ENCODE measurements around the gene HPCAL1.

The HPCAL1 gene

DNA sequence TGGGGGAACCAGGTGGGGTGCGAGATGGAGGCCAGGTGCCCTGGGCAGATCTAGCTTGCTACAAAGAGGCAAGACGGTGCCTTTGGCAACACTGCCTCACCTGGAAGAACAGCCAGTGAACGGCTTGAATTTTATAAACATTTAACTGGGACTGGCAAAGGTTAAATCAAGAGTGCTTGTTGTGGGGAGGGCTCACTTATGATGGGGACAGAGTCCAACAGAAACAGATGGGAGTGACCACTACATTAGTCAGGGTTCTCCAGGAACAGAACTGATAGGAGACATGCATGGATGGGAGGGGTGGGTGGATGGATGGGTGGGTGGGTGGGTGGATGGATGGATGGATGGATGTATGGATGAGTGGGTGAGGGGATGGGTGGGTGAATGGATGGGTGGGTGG is 126.2 kb downstream of the HPCAL1 start:
- TF ChIP-seq, protein P1, sequence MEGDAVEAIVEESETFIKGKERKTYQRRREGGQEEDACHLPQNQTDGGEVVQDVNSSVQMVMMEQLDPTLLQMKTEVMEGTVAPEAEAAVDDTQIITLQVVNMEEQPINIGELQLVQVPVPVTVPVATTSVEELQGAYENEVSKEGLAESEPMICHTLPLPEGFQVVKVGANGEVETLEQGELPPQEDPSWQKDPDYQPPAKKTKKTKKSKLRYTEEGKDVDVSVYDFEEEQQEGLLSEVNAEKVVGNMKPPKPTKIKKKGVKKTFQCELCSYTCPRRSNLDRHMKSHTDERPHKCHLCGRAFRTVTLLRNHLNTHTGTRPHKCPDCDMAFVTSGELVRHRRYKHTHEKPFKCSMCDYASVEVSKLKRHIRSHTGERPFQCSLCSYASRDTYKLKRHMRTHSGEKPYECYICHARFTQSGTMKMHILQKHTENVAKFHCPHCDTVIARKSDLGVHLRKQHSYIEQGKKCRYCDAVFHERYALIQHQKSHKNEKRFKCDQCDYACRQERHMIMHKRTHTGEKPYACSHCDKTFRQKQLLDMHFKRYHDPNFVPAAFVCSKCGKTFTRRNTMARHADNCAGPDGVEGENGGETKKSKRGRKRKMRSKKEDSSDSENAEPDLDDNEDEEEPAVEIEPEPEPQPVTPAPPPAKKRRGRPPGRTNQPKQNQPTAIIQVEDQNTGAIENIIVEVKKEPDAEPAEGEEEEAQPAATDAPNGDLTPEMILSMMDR (conservative IDR thresholded peaks at IDR 0.05) = no peak
- peak overlapping the region; percentile 86 for H3K27ac ChIP-seq

DNA sequence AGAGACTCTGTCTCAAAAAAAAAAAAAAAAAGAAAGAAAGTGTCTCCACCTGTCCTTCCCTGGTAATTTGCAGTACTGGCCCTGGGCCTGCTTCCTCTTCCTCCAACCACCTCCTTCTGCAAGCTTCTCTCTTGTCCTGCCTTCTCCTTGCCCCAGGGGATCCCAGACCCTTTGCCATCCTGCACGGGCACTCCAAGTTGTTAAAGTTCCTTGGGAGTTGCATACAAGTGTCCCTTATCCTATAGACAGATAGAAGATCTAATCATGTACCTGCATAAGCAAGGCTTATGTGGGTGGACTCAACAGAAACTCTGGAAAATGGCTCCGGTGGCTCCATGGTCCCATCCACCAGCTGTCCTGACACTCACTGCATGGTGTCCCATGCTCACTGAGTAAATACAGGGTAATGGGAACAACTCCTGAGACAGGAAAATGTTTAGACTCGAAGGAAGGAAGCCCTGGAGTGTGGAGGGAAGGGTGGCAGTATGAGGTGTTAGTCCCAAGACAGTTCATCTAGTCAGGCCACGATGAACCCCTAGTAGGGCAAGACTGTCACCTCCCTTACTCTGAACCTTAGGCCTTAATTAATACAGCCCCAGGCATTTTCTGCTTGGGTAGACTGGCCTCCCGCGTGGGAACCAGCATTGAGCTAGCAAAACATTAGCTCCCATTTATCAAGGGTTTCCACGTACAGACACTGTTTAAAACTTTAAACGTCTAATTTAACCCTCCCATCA is 128.3 kb downstream of the HPCAL1 start:
- TF ChIP-seq, protein P1 (conservative IDR thresholded peaks at IDR 0.05) = no peak
- no peak overlapping the region for H3K27ac ChIP-seq

DNA sequence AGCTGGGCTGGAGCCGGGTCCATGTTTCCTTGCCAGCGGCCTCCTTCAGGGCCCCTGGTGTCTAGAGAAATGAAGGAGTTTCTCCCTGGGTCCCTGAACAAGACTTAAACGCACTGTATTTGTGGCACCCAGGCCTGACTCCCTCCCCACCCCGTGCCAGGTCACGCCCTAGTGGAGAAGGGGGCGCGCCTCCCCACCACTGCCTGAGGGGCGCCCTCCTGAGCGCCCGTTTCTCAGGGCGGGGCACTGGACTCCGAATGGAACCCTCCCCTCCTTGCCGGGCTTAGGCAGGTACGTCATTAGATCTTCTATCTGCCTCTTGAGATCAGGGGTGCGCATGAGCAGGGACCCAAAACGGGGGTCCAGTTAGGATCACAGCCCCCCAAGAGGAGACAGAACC is 129.1 kb downstream of the HPCAL1 start:
- H3K27ac ChIP-seq = no peak overlapping the region
- TF ChIP-seq, protein P1 (conservative IDR thresholded peaks at IDR 0.05) = no peak

DNA sequence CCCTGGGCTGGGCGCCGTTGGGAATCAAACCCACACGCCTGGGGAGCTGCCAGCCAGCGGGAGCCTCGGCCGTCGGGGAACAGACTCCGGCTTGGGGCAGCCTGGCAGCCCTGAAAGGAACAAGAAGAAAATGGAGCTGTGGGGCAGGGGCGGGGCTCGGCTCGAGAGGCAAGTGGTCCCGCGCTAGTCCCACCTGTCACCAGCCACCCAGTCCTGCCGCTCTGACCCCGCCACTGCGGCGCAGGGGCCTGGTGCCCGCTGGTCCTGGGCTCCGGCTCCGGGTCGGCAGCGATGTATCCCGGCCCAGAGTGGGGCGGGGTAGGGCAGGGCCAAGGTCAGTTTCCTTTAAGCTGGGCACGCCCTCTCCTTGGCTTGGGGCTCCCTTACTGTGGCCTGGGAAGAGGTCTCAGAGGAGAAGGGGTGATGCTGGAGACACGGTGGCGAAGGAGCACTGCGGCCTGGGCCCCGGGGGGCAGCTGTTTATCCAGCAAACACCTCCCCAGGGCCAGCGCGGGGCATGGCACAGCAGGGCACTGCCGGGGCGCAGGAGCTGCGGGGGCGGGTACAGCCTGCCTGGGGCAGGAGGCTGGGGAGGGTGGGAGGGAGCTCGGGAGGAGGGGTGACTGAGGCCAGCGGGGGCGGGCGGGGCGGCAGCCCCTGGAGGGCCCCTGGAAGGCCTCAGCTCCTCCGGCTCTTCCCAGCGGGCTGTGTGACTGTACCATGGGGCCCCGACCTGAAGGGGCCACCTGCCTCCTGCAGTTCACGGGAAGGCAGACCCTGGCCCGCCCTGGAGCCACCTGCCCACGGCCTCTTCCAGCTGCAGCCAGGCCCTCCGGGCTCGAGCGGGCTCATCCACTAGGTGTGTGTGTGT is 129.8 kb downstream of the HPCAL1 start:
- TF ChIP-seq, protein P1 (conservative IDR thresholded peaks at IDR 0.05) = no peak
- no peak overlapping the region for H3K27ac ChIP-seq

DNA sequence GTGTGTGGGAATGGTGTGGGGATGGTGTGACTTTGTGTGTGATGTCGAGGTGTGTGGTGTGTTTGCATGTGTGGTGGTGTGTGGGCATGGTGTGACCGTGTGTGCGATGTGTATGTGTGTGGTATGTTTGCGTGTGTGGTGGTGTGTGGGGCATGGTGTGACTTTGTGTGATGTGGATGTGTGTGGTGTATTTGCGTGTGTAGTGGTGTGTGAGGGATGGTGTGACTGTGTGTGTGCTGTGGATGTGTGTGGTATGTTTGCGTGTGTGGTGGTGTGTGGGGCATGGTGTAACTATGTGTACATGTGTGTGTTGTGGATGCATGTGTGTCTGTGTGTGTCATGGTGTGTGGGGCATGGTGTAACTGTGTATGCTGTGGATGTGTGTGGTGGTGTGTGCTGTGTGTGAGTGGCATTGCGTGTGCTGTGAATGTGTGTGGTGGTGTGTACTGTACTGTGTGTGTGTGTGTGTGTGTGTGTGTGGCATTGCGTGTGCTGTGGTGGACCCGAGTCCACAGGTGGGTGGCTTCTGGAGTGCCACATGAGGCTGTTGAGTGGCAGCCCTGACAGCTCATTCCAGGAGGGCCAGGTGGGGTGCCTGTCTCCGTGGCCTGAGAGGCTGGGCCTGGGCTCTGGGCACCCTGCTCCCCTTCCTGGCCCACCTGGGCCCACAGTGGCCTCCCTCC is 130.7 kb downstream of the HPCAL1 start:
- TF ChIP-seq, protein P1 (conservative IDR thresholded peaks at IDR 0.05) = no peak
- H3K27ac ChIP-seq = no peak overlapping the region

DNA sequence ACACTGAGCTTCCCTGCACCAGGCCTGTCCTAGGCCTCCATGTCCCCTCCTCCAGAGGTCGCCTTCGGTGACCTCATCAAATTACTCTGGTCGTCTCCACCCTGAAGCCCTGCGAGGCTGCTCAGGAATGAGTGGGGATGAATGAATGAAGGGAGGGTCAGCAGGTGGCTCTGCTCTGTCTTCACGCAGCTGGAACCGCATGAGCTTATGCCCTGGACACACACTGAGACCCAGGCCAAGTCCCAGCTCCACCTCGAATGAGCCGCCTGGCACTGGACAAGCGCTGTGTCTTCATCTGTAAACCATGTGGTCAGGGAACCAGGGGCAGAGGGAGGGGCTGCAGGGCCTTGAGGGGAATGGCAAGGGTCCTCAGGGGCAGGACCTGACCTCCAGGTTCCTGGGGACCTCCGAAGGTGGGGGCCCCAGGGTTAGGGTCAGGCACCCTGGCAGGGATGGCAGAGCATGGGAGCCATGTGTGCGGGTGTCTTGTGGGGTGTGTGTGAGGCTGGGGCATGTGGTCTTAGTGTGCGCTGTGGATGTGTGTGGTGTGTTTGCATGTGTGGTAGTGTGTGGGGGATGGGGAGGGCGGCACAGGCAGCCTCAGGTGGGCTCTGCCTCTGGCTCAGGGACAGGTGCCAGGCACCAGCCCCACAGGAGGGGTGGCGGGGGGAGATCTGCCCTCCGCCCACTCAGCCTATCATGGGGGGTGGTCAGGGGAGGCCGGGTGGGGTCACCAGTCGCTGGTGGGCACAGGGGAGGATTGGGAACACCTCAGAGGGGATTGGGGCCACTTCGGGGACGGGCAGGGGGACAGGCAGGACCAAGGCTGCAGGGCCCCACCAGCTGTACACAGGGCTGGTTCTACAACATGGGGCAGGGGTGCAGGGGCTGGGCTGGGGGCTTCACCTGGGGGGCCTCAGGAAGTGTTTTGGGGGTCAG is 131.5 kb downstream of the HPCAL1 start:
- TF ChIP-seq, protein P1 (conservative IDR thresholded peaks at IDR 0.05) = no peak
- no peak overlapping the region; the same call in 1 of the 2 replicates for H3K27ac ChIP-seq

Measured in VCaP (cell line).